Endothelial cell of umbilical vein (primary cell): ENCODE results near the gene CNTNAP2. TPM values are rescaled to one million over a fixed set of nuclear protein-coding genes. Genes with fewer than 3 reads are reported as not detected.

Experiments
- BruUV-seq: library from RNA; stranded (reverse); fragments of 400-500 nt; replicated peaks from 2 replicates; lab custom pipeline; 2021; lab: Mats Ljungman, UMichigan
- CTCF ChIA-PET: fragments of 300-600, 350-600 bp; sonication (Branson Sonifier 250); formaldehyde crosslinking; loops from one replicate; lab custom pipeline; 2021; ENCODE audit warnings: antibody characterized with exemption, inconsistent platforms; lab: Charles Lee
- POLR2A ChIA-PET: fragments of 300-600, 350-600 bp; sonication (Branson Sonifier 250); formaldehyde crosslinking; loops from one replicate; lab custom pipeline; 2021; ENCODE audit warnings: antibody characterized with exemption, inconsistent platforms; lab: Charles Lee
- DNase-seq: peaks from one replicate; pipeline ENCODE4 v3.0.0-alpha.2; 2011; ENCODE audit warnings: low read depth, low spot score
- FAIRE-seq: peaks from 2 replicates; lab custom pipeline; 2011; peaks lifted over from hg19 to GRCh38; lab: Jason Lieb, UNC
- H2AFZ ChIP-seq: 2 replicates; pipeline ENCODE4 v1.6.0; 2012; ENCODE audit warnings: low read depth, low read length, control low read depth, inconsistent platforms
- H3K27ac ChIP-seq: 2 replicates; pipeline ENCODE4 v1.5.1; 2011; ENCODE audit warnings: low read depth, mild to moderate bottlenecking, control low read depth, low read length, moderate library complexity; ENCODE audit not compliant: insufficient read depth
- H3K27me3 ChIP-seq, 2 experiments: 2 replicates each; pipeline versions ENCODE4 v1.6.0 to v1.6.1; 2011; ENCODE audit warnings: low read length in 2 of 2, mixed read lengths in 1 of 2; ENCODE audit not compliant: control insufficient read depth in 2 of 2, insufficient read depth in 2 of 2
- H3K36me3 ChIP-seq, 2 experiments: 2 replicates in 1 of 2; 3 replicates in 1 of 2; pipeline ENCODE4 v1.5.1; 2011; ENCODE audit warnings: low read length in 2 of 2, mild to moderate bottlenecking in 1 of 2, moderate library complexity in 1 of 2; ENCODE audit not compliant: control insufficient read depth in 2 of 2, insufficient read depth in 2 of 2; ENCODE audit errors: extremely low read depth in 1 of 2
- H3K4me1 ChIP-seq: 3 replicates; pipeline ENCODE4 v1.5.1; 2011; ENCODE audit warnings: mild to moderate bottlenecking, low read length; ENCODE audit not compliant: control insufficient read depth, insufficient read depth; ENCODE audit errors: extremely low read depth
- H3K4me2 ChIP-seq: 2 replicates; pipeline ENCODE4 v1.6.1; 2011; ENCODE audit warnings: low read length, control low read depth, mixed read lengths; ENCODE audit not compliant: insufficient read depth
- H3K4me3 ChIP-seq, 3 experiments: fragments of 200-600 bp in 1 of 3; sonication (generic), shearing (Covaris generic) in 1 of 3; replicated peaks in 1 of 3; 2 replicates each; pipeline ENCODE4 v1.5.1; 2011 to 2016; ENCODE audit warnings: control low read depth in 3 of 3, low read length in 3 of 3, mild to moderate bottlenecking in 2 of 3, inconsistent platforms in 1 of 3, low read depth in 1 of 3, moderate library complexity in 1 of 3; ENCODE audit not compliant: insufficient read depth in 1 of 3
- H3K79me2 ChIP-seq: 2 replicates; pipeline ENCODE4 v1.6.0; 2012; ENCODE audit warnings: low read length, inconsistent platforms; ENCODE audit not compliant: control insufficient read depth, insufficient read depth
- H3K9ac ChIP-seq: replicated peaks from 2 replicates; pipeline ENCODE3; 2011; ENCODE audit warnings: low read length, control low read depth; ENCODE audit not compliant: insufficient read depth; ENCODE audit errors: extremely low read depth
- H3K9me1 ChIP-seq: replicated peaks from 3 replicates; pipeline ENCODE4 v1.6.0; 2011; ENCODE audit warnings: mild to moderate bottlenecking, low read length; ENCODE audit not compliant: control insufficient read depth, insufficient read depth; ENCODE audit errors: extremely low read depth
- H3K9me3 ChIP-seq: replicated peaks from 2 replicates; pipeline ENCODE4 v1.5.1; 2012; ENCODE audit warnings: low read length, inconsistent platforms; ENCODE audit not compliant: control insufficient read depth, insufficient read depth
- H4K20me1 ChIP-seq: replicated peaks from 2 replicates; pipeline ENCODE3; 2011; ENCODE audit warnings: mild to moderate bottlenecking, low read length; ENCODE audit not compliant: control insufficient read depth, insufficient read depth; ENCODE audit errors: extremely low read depth
- EZH2 ChIP-seq: IDR thresholded peaks from 2 replicates; pipeline ENCODE4 v1.6.1; 2012; ENCODE audit warnings: borderline replicate concordance, low read depth, mild to moderate bottlenecking, moderate library complexity, low read length, inconsistent platforms; ENCODE audit not compliant: severe bottlenecking
- FOS ChIP-seq: IDR thresholded peaks from 2 replicates; pipeline ENCODE4 v1.6.1; 2011; ENCODE audit warnings: mild to moderate bottlenecking, low read length, moderate library complexity, borderline replicate concordance; ENCODE audit not compliant: insufficient read depth
- GATA2 ChIP-seq: IDR thresholded peaks from 2 replicates; pipeline ENCODE4 v1.7.0; 2011; ENCODE audit warnings: low read depth, mild to moderate bottlenecking, moderate library complexity, mixed read lengths, low read length; ENCODE audit not compliant: insufficient read length, insufficient read depth
- JUN ChIP-seq: IDR thresholded peaks from 2 replicates; pipeline ENCODE4 v1.6.1; 2011; ENCODE audit warnings: borderline replicate concordance, low read depth; ENCODE audit not compliant: insufficient read length, insufficient read depth
- MAX ChIP-seq: IDR thresholded peaks from 2 replicates; pipeline ENCODE4 v1.6.1; 2011; ENCODE audit not compliant: insufficient read depth, insufficient read length
- MYC ChIP-seq: IDR thresholded peaks from one replicate; pipeline ENCODE4 v1.6.1; 2011; ENCODE audit warnings: mild to moderate bottlenecking, low read depth, low read length
- POLR2A ChIP-seq: IDR thresholded peaks from 2 replicates; pipeline ENCODE4 v1.6.1; 2012; ENCODE audit warnings: low read depth, mild to moderate bottlenecking, control low read depth, low read length
- POLR2AphosphoS5 ChIP-seq: IDR thresholded peaks from 2 replicates; pipeline ENCODE4 v1.6.1; 2012; ENCODE audit warnings: low read depth, mild to moderate bottlenecking, control low read depth, low read length, moderate library complexity; ENCODE audit not compliant: insufficient read depth
- dilution Hi-C: fragments of 300-500 bp; cut with MboI; formaldehyde crosslinking; loops from one replicate; pipeline ENCODE4 v1.15.0; 2019; ENCODE audit warnings: low sequenced_read_pairs; ENCODE audit not compliant: extremely low pct_ligation_motif_present
- intact Hi-C: fragments of 100-400 bp; cut with micrococcal nuclease; formaldehyde crosslinking; loops from one replicate; pipeline ENCODE4 v1.10.0; 2022
- polyA plus RNA-seq, 4 experiments: library from polyadenylated mRNA; depleted of rRNA in 3 of 4; stranded (reverse) in 3 of 4; unstranded in 1 of 4; fragments of >200 nt; gene quantifications; 2 replicates each; pipeline versions ENCODE4 v1.2.1 to v1.2.3, GENCODE V29; 2011 to 2012; ENCODE audit warnings: missing spikeins in 1 of 4
- total RNA-seq: library from RNA; stranded (reverse); gene quantifications from 2 replicates; pipeline ENCODE4 v1.2.3, GENCODE V29; 2021
- TF ChIP-seq, protein P1 (sequence below), 2 donors: IDR thresholded peaks; 1 replicate in 1 of 2; 2 replicates in 1 of 2; pipeline ENCODE4 v1.5.1; 2011; ENCODE audit warnings: low read length in 2 of 2, mild to moderate bottlenecking in 2 of 2, moderate library complexity in 2 of 2, control low read depth in 1 of 2, inconsistent platforms in 1 of 2, low read depth in 1 of 2; ENCODE audit not compliant: insufficient read depth in 1 of 2; ENCODE audit errors: extremely low read depth in 1 of 2

CNTNAP2 gene
- total and polyA plus RNA-seq, 2 donors (not counting 3 experiments of a cell fraction or from before 2014, with no cell fraction given) = not detected

DNA sequence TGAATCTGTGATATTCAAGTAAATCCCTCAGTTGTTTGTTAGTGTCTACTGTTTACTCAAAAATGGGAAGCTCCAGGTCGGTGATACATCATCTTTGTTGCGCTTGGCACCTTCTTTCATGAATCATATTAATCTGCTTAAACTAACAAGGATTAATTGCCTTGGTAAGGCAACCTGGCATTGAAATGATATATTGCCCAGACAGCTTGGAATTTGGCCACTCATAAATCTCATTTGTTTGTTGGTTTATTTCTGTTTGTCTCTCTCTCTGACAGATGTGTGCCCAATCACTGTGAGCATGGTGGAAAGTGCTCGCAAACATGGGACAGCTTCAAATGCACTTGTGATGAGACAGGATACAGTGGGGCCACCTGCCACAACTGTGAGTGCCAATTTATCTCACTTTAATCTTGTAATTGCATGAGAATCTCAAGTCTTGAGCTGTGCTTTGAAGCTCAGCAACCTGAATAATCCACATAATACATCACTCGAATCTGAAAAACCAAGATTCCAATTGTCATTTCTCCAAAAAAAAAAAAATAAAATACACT is 1369.1 kb downstream of the CNTNAP2 start:
- Histone ChIP-seq H3K27ac (no peak overlapping the region), H4K20me1 (no peaks in the 10 kb centered on the region), H3K9ac (no peak overlapping the region), H3K4me1 (no peaks in the 10 kb centered on the region), H3K4me2 (no peak overlapping the region), H3K9me1 (no peaks in the 10 kb centered on the region), H3K4me3 (no peak overlapping the region), H2AFZ (no peak overlapping the region), H3K79me2 (no peaks in the 10 kb centered on the region), H3K27me3 (no peaks in the 10 kb centered on the region), H3K9me3 (peaks cover 5% of the 10 kb centered on the region), H3K36me3 (no peaks in the 10 kb centered on the region)
- dilution Hi-C loops (no loop called here), intact Hi-C loops (no loop called here)
- BruUV-seq = no TSS peak
- POLR2A ChIA-PET = no interaction called here
- no peak for DNase-seq
- TF ChIP-seq POLR2AphosphoS5 (no peak), GATA2 (no peak), MAX (no peak), FOS (no peak), POLR2A (no peak), MYC (no peak), JUN (no peak), EZH2 (no peak)
- TF ChIP-seq, protein P1, sequence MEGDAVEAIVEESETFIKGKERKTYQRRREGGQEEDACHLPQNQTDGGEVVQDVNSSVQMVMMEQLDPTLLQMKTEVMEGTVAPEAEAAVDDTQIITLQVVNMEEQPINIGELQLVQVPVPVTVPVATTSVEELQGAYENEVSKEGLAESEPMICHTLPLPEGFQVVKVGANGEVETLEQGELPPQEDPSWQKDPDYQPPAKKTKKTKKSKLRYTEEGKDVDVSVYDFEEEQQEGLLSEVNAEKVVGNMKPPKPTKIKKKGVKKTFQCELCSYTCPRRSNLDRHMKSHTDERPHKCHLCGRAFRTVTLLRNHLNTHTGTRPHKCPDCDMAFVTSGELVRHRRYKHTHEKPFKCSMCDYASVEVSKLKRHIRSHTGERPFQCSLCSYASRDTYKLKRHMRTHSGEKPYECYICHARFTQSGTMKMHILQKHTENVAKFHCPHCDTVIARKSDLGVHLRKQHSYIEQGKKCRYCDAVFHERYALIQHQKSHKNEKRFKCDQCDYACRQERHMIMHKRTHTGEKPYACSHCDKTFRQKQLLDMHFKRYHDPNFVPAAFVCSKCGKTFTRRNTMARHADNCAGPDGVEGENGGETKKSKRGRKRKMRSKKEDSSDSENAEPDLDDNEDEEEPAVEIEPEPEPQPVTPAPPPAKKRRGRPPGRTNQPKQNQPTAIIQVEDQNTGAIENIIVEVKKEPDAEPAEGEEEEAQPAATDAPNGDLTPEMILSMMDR (IDR thresholded peaks at IDR 0.05; ENCODE audit: extremely low read depth in 1 of 2, insufficient read depth in 1 of 2, low read depth in 1 of 2, low read length in 2 of 2) = no peak
- CTCF ChIA-PET = no interaction called here
- FAIRE-seq = no peak
